Measurements from ENCODE around the gene POLQ. TPM values are rescaled to one million over a fixed set of nuclear protein-coding genes. Genes with fewer than 3 reads are reported as not detected.

POLQ gene
- total RNA-seq, 1 experiment from 2014 or later = 12.3 TPM

- Histone ChIP-seq H3K27ac (ENCODE audit: low read depth, low read length) (no peak overlapping the region), H3K9me3 (ENCODE audit: control insufficient read depth in 1 of 2, insufficient read depth in 1 of 2, low read depth in 1 of 2, low read length in 2 of 2) (no peaks in the 10 kb centered on the region), H3K4me1 (ENCODE audit: control insufficient read depth in 1 of 2, insufficient read depth in 2 of 2, low read length in 2 of 2) (no peaks in the 10 kb centered on the region), H2AFZ (ENCODE audit: low read depth, low read length, poor library complexity, severe bottlenecking) (no peak overlapping the region), H3K36me3 (ENCODE audit: control insufficient read depth in 1 of 2, insufficient read depth in 2 of 2, low read length in 2 of 2) (peaks cover 0 to 21% of the 10 kb centered on the region in 2 experiments; a peak in 3 of 4 replicates), H3K79me2 (ENCODE audit: insufficient read depth, low read length) (no peaks in the 10 kb centered on the region), H3K9me2 (ENCODE audit: insufficient read depth) (no peaks in the 10 kb centered on the region), H3K4me3 (replicated peaks in 1 of 2; ENCODE audit: low read depth in 1 of 2, low read length in 2 of 2) (no peak overlapping the region), H3K27me3 (ENCODE audit: insufficient read depth, low read length) (no peaks in the 10 kb centered on the region), H4K20me1 (ENCODE audit: insufficient read depth) (no peaks in the 10 kb centered on the region), H3K4me2 (ENCODE audit: low read length) (no peak overlapping the region), H3K9ac (ENCODE audit: low read length) (no peak overlapping the region)
- TF ChIP-seq SRF (IDR thresholded peaks at IDR 0.05; ENCODE audit: low read depth) = no peak
- CTCF ChIA-PET = no interaction called here
- intact Hi-C loops (cut with micrococcal nuclease) = no loop called here
- RAD21 ChIA-PET (ENCODE audit: low non-redundant PET in 1 of 2, low total read pairs in 2 of 2, uncharacterized antibody in 2 of 2, unreplicated experiment in 2 of 2) = no interaction called here
- POLR2A ChIA-PET = no interaction called here
- ATAC-seq (no peak), DNase-seq (ENCODE audit: low read depth, low spot score) (no peak)
- no TSS peak for BruUV-seq (replicated peaks)
Measured at GRCh38 chr3:121473001-121473400, 72.8 kb downstream of the POLQ start.

GRCh38 chr3:121467085-121467484 lies 78.7 kb downstream of the POLQ start:
- no peaks in the 10 kb centered on the region for H3K9me2 ChIP-seq (ENCODE audit: insufficient read depth)
- H3K79me2 ChIP-seq (ENCODE audit: insufficient read depth, low read length) = no peaks in the 10 kb centered on the region
- TF ChIP-seq ATF3 (IDR thresholded peaks at IDR 0.05) (no peak), RAD21 (IDR thresholded peaks at IDR 0.05; ENCODE audit: low read depth) (no peak), CEBPB (IDR thresholded peaks at IDR 0.05; ENCODE audit: low read depth) (no peak), POLR2A (IDR thresholded peaks at IDR 0.05; ENCODE audit: borderline replicate concordance, extremely low read depth, insufficient read depth, insufficient read length) (no peak)
- POLR2A ChIA-PET = no interaction called here
- no peaks in the 10 kb centered on the region for H3K9me3 ChIP-seq (ENCODE audit: control insufficient read depth in 1 of 2, insufficient read depth in 1 of 2, low read depth in 1 of 2, low read length in 2 of 2)
- no peaks in the 10 kb centered on the region for H3K4me1 ChIP-seq (ENCODE audit: control insufficient read depth in 1 of 2, insufficient read depth in 2 of 2, low read length in 2 of 2)
- BruUV-seq (replicated peaks) = no TSS peak
- intact Hi-C loops (cut with micrococcal nuclease) = no loop called here
- no peaks in the 10 kb centered on the region for H4K20me1 ChIP-seq (ENCODE audit: insufficient read depth)
- no peak overlapping the region for H3K4me2 ChIP-seq (ENCODE audit: low read length)
- H3K27me3 ChIP-seq (ENCODE audit: insufficient read depth, low read length) = no peaks in the 10 kb centered on the region
- H3K36me3 ChIP-seq (ENCODE audit: control insufficient read depth in 1 of 2, insufficient read depth in 2 of 2, low read length in 2 of 2) = peaks cover 2 to 18% of the 10 kb centered on the region in 2 experiments; a peak in 2 of 4 replicates
- no peak for ATAC-seq
- H2AFZ ChIP-seq (ENCODE audit: low read depth, low read length, poor library complexity, severe bottlenecking) = no peak overlapping the region
- CTCF ChIA-PET = no interaction called here
- no peak overlapping the region for H3K27ac ChIP-seq (ENCODE audit: low read depth, low read length)
- H3K9ac ChIP-seq (ENCODE audit: low read length) = no peak overlapping the region
- no peak for DNase-seq (ENCODE audit: low read depth, low spot score)
- RAD21 ChIA-PET (ENCODE audit: low non-redundant PET in 1 of 2, low total read pairs in 2 of 2, uncharacterized antibody in 2 of 2, unreplicated experiment in 2 of 2) = no interaction called here
- no peak overlapping the region for H3K4me3 ChIP-seq (replicated peaks in 1 of 2; ENCODE audit: low read depth in 1 of 2, low read length in 2 of 2)
